Astrocyte (in vitro differentiated cells and primary cell): ENCODE results near the gene TNRC18.

Experiments used
- EZH2 ChIP-seq: IDR thresholded peaks from 2 replicates; pipeline ENCODE4 v1.6.1; 2012; ENCODE audit warnings: mild to moderate bottlenecking, low read length, inconsistent platforms; ENCODE audit not compliant: insufficient read depth
- TF ChIP-seq, protein P1 (sequence below): IDR thresholded peaks from 2 replicates; pipeline ENCODE4 v1.5.1; 2011; ENCODE audit warnings: low read depth, mild to moderate bottlenecking, inconsistent platforms, low read length, moderate library complexity; ENCODE audit not compliant: insufficient read depth

- TF ChIP-seq, protein P1, sequence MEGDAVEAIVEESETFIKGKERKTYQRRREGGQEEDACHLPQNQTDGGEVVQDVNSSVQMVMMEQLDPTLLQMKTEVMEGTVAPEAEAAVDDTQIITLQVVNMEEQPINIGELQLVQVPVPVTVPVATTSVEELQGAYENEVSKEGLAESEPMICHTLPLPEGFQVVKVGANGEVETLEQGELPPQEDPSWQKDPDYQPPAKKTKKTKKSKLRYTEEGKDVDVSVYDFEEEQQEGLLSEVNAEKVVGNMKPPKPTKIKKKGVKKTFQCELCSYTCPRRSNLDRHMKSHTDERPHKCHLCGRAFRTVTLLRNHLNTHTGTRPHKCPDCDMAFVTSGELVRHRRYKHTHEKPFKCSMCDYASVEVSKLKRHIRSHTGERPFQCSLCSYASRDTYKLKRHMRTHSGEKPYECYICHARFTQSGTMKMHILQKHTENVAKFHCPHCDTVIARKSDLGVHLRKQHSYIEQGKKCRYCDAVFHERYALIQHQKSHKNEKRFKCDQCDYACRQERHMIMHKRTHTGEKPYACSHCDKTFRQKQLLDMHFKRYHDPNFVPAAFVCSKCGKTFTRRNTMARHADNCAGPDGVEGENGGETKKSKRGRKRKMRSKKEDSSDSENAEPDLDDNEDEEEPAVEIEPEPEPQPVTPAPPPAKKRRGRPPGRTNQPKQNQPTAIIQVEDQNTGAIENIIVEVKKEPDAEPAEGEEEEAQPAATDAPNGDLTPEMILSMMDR, result no peak
- no peak for TF ChIP-seq EZH2
Observed at GRCh38 chr7:5333121-5334045, 90.3 kb downstream of the TNRC18 start.
